GM18505 (cell line): ENCODE data around the gene RPH3AL.

Experiments
- ATAC-seq: cut with Tn5 transposase; IDR thresholded peaks from one replicate; pipeline ENCODE4 v1.9.1; 2021; ENCODE audit not compliant: unreplicated experiment
- POLR2A ChIP-seq: IDR thresholded peaks from 4 replicates; pipeline ENCODE4 v1.6.1; 2011; ENCODE audit warnings: borderline replicate concordance; ENCODE audit not compliant: insufficient read depth, insufficient read length; ENCODE audit errors: extremely low read depth

The RPH3AL gene

DNA sequence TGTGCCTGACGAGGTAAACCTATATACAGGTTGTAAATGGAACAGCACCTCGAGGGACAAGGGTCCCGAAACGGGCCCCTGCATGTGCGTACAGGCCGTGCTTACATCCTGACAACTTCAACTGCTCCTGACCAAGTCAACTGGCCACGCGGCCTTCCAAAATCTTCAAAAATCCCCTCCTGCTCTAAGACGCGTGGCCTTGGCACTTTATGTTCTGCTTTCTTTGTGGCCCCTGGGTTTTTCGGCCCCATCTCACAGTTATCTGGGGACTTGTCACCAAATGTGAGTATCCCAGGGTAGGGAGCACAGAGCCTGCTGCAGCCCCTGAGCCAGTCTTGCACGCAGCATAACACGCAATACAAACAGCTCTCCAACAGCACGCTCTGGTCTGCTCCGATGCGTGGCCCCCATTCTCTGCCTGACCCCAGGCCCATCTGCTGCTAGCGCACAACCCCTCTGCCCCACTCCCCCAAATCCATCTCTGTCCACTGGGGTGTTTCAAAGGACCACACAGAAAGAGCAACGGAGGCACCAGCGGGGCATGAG lies 659 bp downstream of the RPH3AL start:
- no peak for TF ChIP-seq POLR2A
- ATAC-seq = no peak

- no peak for TF ChIP-seq POLR2A
- ATAC-seq = no peak
Measured at GRCh38 chr17:351449-351738, 1.2 kb downstream of the RPH3AL start.

DNA sequence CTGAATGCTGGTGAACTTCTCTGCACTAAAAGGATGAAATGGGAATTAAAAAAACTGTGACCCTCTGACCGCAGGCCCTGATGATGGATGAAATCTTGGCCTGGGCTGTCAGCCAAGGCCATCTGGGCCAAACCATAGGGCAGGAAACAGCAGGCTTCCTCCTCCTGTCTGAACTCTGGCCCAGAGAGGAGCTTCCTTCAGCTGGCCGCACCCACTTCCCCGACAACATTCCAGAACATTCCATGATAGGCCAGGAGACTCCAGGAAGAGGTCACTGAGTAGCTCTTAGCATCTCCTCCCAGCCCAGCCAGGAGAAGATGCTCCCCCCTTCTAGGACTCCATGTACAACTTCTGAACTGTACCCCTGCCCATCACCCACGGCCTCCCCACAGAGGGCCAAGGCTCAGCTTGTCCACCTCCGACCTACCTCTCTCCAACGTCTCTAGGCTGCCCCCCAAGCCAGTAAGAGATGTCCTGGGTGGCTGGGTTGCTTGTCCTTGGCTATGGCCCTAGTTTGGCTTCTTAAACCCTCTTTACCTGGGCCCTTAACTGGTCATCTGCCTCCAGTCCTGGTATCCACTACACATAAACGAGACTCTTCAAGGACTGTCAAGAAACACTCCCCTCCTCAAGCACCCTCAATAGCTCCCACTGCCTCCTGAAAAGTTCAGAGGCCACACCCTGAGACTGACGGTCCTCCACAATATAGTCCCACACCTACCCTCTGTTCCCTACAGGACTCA lies 1.7 kb downstream of the RPH3AL start:
- TF ChIP-seq POLR2A = no peak
- no peak for ATAC-seq

- no peak for ATAC-seq
- no peak for TF ChIP-seq POLR2A
Measured at GRCh38 chr17:349666-350065, 2.9 kb downstream of the RPH3AL start.

- TF ChIP-seq POLR2A = no peak
- ATAC-seq = no peak
Measured at GRCh38 chr17:348692-349425, 3.7 kb downstream of the RPH3AL start.

- ATAC-seq = no peak
- no peak for TF ChIP-seq POLR2A
Measured at GRCh38 chr17:348012-348411, 4.6 kb downstream of the RPH3AL start.

DNA sequence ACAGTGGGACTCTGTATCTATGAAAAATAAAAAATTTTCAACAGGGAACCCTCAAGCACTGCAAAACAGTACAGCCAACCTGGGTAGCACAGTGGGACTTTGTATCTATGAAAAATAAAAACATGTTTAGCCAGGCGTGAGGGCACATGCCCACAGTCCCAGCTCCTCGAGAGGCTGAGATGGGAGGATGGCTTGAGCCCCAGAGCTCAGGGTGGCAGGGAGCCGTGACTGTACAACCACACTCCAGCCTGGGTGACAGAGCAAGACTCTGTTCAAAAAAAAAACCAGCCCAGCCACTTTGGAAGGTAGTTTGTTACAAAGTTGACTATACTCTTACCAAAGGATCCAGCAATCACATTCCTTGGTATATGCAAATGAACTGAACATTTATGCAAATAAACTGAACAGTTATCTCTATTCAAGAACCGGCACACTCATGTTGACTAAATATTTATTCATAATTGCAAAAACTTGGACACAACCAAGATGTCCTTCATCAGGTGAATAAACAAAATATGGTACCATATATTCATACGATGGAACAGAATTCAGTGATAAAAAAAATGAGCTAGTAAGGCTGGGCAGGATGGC lies 5.2 kb downstream of the RPH3AL start:
- no peak for TF ChIP-seq POLR2A
- no peak for ATAC-seq

- TF ChIP-seq POLR2A = no peak
- no peak for ATAC-seq
Measured at GRCh38 chr17:345992-346785, 6.4 kb downstream of the RPH3AL start.

DNA sequence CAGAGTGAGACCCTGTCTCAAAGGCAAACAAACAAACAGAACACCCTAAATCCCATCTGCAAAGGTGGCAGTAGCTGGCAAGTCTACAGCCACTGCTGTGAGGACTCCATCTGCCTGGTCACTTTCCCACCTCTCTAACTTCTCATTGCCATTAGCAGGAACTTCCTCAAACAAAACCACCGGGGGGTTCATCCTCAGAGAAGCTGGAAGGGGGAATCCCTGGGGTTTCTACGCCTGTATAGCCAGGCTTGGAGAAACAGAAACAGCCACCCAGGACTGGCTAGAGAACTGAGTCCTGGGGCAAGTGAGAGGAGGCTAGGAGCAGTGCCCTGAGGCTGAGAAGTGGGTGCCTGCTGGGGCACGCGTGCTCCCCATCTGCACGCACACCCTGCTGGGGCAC lies 7.3 kb downstream of the RPH3AL start:
- no peak for TF ChIP-seq POLR2A
- ATAC-seq = no peak

DNA sequence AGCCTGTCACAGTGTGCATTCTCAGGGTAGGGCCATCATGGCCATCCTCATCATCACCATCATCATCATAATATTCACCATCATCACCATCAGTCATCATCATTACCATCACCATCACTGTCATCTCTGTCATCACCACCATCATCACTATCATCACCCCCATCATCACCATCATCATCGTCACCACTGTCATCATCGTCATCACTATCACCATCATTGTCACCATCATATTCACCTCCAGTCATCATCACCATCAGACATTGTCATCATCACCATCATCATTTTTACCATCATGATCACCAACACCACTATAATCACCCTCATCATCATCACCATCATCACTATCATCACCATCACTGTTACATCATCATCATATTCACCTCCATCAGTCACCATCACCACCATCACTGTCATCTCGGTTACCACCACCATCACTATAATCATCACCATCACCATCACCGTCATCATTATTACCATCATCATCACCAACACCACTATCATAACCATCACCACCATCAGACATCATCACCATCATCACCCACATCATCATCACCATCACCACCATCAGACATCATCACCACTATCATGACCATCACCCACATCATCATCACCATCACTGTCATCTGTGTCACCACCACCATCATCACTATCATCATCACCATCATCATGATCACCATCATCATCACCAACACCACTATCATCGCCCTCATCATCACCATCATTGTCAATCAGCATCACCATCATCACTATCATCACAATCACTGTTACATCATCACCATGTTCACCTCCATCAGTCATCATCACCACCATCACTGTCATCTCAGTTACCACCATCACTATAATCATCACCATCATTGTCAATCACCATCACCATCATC lies 8.5 kb downstream of the RPH3AL start:
- no peak for TF ChIP-seq POLR2A
- ATAC-seq = no peak

DNA sequence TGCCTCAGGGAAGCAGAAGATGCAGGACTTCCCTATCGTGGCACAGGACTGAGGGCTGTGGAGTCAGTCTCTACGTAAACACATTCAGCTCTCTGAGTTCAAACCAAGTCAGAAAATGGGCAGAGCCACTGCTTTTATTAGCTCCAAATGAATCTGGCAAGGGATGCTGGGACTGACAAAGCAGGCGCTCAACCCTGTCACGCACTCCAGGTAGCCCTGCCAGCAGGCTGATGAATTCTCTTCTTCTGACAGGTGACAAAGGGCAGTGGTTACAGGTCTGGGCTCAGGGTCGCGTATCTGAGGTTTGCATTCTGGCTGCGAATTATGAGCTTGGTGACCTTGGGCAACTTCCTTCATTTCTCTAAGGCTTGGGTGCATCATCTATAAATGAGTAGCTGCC lies 9.4 kb downstream of the RPH3AL start:
- TF ChIP-seq POLR2A = no peak
- no peak for ATAC-seq

DNA sequence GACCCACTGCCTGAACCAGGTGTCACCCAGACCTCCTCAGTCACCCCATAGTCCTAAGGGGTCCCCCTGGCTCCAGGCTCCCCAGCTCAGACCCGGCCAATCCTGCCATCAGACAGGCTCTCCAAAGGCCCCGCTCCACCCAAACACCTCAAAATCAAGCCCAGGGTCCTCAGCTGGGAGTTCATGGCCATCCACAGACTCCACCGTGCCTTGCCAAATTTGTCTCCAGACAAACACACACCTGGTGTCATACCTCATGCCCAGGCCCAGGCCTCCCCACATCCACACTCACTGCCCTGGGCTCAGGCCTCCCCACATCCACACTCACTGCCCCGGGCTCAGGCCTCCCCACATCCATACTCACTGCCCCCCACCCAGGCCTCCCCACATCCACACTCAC lies 12.5 kb downstream of the RPH3AL start:
- no peak for TF ChIP-seq POLR2A
- no peak for ATAC-seq
